HG03175 (cell line): Measurements from ENCODE around the gene CAMK1D.
A peak's percentile ranks its signal among the peaks of the same experiment; 100 is the strongest.
"Not testable (repeated sequence)": the region's sequence is repeated elsewhere in the genome, so short reads cannot be mapped to it uniquely, and the experiment has no call there.

ENCODE experiments used
- ATAC-seq: cut with Tn5 transposase; IDR thresholded peaks from one replicate; pipeline ENCODE4 v1.9.1; 2021; ENCODE audit warnings: mild to moderate bottlenecking, moderate library complexity; ENCODE audit not compliant: unreplicated experiment

Gene CAMK1D

GRCh38 chr10:12340371-12340770, 9.0 kb upstream of the CAMK1D start:
- no peak for ATAC-seq

GRCh38 chr10:12340937-12341336, 8.4 kb upstream of the CAMK1D start:
- ATAC-seq: no peak

GRCh38 chr10:12341526-12341925, 7.8 kb upstream of the CAMK1D start:
- no peak for ATAC-seq

GRCh38 chr10:12344375-12345110, 4.8 kb upstream of the CAMK1D start:
- no peak for ATAC-seq

GRCh38 chr10:12346707-12347106, 2.6 kb upstream of the CAMK1D start:
- no peak for ATAC-seq

GRCh38 chr10:12348294-12348869, 965 bp upstream of the CAMK1D start:
- ATAC-seq: no peak

GRCh38 chr10:12349629-12350166, 351 bp downstream of the CAMK1D start:
- peak; percentile 53 for ATAC-seq

- ATAC-seq: peak; percentile 43
Observed at GRCh38 chr10:12350167-12350872, 973 bp downstream of the CAMK1D start.

GRCh38 chr10:12350925-12351324, 1.6 kb downstream of the CAMK1D start:
- no peak for ATAC-seq

- no peak for ATAC-seq
Observed at GRCh38 chr10:12351447-12351846, 2.1 kb downstream of the CAMK1D start.

- ATAC-seq: no peak
Observed at GRCh38 chr10:12351889-12352288, 2.5 kb downstream of the CAMK1D start.

- no peak for ATAC-seq
Observed at GRCh38 chr10:12353399-12354242, 4.3 kb downstream of the CAMK1D start.

- not testable (repeated sequence) for ATAC-seq
Observed at GRCh38 chr10:12354696-12355095, 5.3 kb downstream of the CAMK1D start.

- ATAC-seq: no peak
Observed at GRCh38 chr10:12355384-12355783, 6.0 kb downstream of the CAMK1D start.

GRCh38 chr10:12357525-12358151, 8.3 kb downstream of the CAMK1D start:
- no peak for ATAC-seq

GRCh38 chr10:12358863-12359564, 9.7 kb downstream of the CAMK1D start:
- ATAC-seq: no peak

GRCh38 chr10:12360461-12360860, 11.1 kb downstream of the CAMK1D start:
- ATAC-seq: no peak

GRCh38 chr10:12361115-12361514, 11.8 kb downstream of the CAMK1D start:
- ATAC-seq: not testable (repeated sequence)

- ATAC-seq: no peak
Observed at GRCh38 chr10:12364559-12364958, 15.2 kb downstream of the CAMK1D start.

GRCh38 chr10:12367272-12367671, 17.9 kb downstream of the CAMK1D start:
- ATAC-seq: no peak
